Osteoblast (primary cell): ENCODE results near the gene PHF14. TPM values are rescaled to one million over a fixed set of nuclear protein-coding genes. Genes with fewer than 3 reads are reported as not detected.

ENCODE experiments used
- DNase-seq: peaks from one replicate; pipeline ENCODE4 v3.0.0; 2011; ENCODE audit warnings: low spot score, mixed read lengths; ENCODE audit not compliant: insufficient read length; ENCODE audit errors: missing footprints
- H2AFZ ChIP-seq: 2 replicates; pipeline ENCODE4 v1.6.0; 2011; ENCODE audit warnings: mild to moderate bottlenecking, low read length
- H3K27ac ChIP-seq: 2 replicates; pipeline ENCODE4 v1.5.1; 2011; ENCODE audit warnings: mild to moderate bottlenecking, low read depth, low read length, moderate library complexity
- H3K27me3 ChIP-seq: 2 replicates; pipeline ENCODE4 v1.6.0; 2012; ENCODE audit warnings: mild to moderate bottlenecking, control low read depth, inconsistent platforms, low read length, moderate library complexity; ENCODE audit not compliant: insufficient read depth
- H3K36me3 ChIP-seq: 2 replicates; pipeline ENCODE4 v1.5.1; 2011; ENCODE audit warnings: mild to moderate bottlenecking, low read length, control low read depth, moderate library complexity; ENCODE audit not compliant: insufficient read depth
- H3K4me1 ChIP-seq: 2 replicates; pipeline ENCODE4 v1.5.1; 2011; ENCODE audit warnings: mild to moderate bottlenecking, low read length, control low read depth, moderate library complexity; ENCODE audit not compliant: insufficient read depth
- H3K4me2 ChIP-seq: 2 replicates; pipeline ENCODE4 v1.6.0; 2011; ENCODE audit warnings: mild to moderate bottlenecking, low read length; ENCODE audit not compliant: insufficient read depth
- H3K4me3 ChIP-seq: fragments of 200-600 bp; sonication (generic); 3 replicates; pipeline ENCODE4 v1.5.1; 2012; ENCODE audit warnings: mild to moderate bottlenecking, low read length, inconsistent platforms; ENCODE audit not compliant: insufficient read depth
- H3K79me2 ChIP-seq: 2 replicates; pipeline ENCODE4 v1.6.0; 2012; ENCODE audit warnings: mild to moderate bottlenecking, low read length, control low read depth, inconsistent platforms; ENCODE audit not compliant: insufficient read depth
- H3K9me3 ChIP-seq: 2 replicates; pipeline ENCODE4 v1.5.1; 2011; ENCODE audit warnings: low read depth, low read length, control low read depth
- H4K20me1 ChIP-seq: 2 replicates; pipeline ENCODE4 v1.6.0; 2012; ENCODE audit warnings: mild to moderate bottlenecking, low read length, control low read depth; ENCODE audit not compliant: insufficient read depth
- CTCF ChIP-seq: IDR thresholded peaks from 2 replicates; pipeline ENCODE4 v1.5.1; 2011; ENCODE audit warnings: mild to moderate bottlenecking, low read depth, low read length, moderate library complexity; ENCODE audit errors: extremely low read depth
- total RNA-seq: library from RNA; depleted of rRNA; stranded (reverse); fragments of >200 nt; gene quantifications from 2 replicates; pipeline ENCODE4 v1.2.3, GENCODE V29; 2012

Gene PHF14
- total RNA-seq, 1 donor = 36.9 TPM

GRCh38 chr7:11082121-11082520, 108.4 kb downstream of the PHF14 start:
- Histone ChIP-seq H3K4me1 (no peaks in the 10 kb centered on the region), H2AFZ (no peak overlapping the region), H3K27ac (no peak overlapping the region), H3K79me2 (no peaks in the 10 kb centered on the region), H3K27me3 (no peaks in the 10 kb centered on the region), H3K36me3 (no peaks in the 10 kb centered on the region), H4K20me1 (no peaks in the 10 kb centered on the region), H3K9me3 (no peaks in the 10 kb centered on the region), H3K4me3 (no peak overlapping the region), H3K4me2 (no peak overlapping the region)
- no peak for TF ChIP-seq CTCF
- DNase-seq = no peak

- Histone ChIP-seq H3K4me3 (no peak overlapping the region), H4K20me1 (no peaks in the 10 kb centered on the region), H3K4me2 (no peak overlapping the region), H3K79me2 (no peaks in the 10 kb centered on the region), H2AFZ (peak overlapping the region; percentile 26), H3K36me3 (no peaks in the 10 kb centered on the region), H3K4me1 (no peaks in the 10 kb centered on the region), H3K27me3 (no peaks in the 10 kb centered on the region), H3K27ac (no peak overlapping the region), H3K9me3 (no peaks in the 10 kb centered on the region)
- DNase-seq = no peak
- TF ChIP-seq CTCF = no peak
Measured at GRCh38 chr7:11082552-11083213, 109.0 kb downstream of the PHF14 start.

GRCh38 chr7:11083214-11083568, 109.5 kb downstream of the PHF14 start:
- no peaks in the 10 kb centered on the region for H4K20me1 ChIP-seq
- no peak overlapping the region for H3K27ac ChIP-seq
- no peaks in the 10 kb centered on the region for H3K9me3 ChIP-seq
- H2AFZ ChIP-seq = no peak overlapping the region
- H3K79me2 ChIP-seq = no peaks in the 10 kb centered on the region
- H3K4me1 ChIP-seq = no peaks in the 10 kb centered on the region
- no peaks in the 10 kb centered on the region for H3K36me3 ChIP-seq
- no peak overlapping the region for H3K4me3 ChIP-seq
- no peaks in the 10 kb centered on the region for H3K27me3 ChIP-seq
- no peak for DNase-seq
- H3K4me2 ChIP-seq = no peak overlapping the region
- no peak for TF ChIP-seq CTCF

- H4K20me1 ChIP-seq = no peaks in the 10 kb centered on the region
- no peaks in the 10 kb centered on the region for H3K27me3 ChIP-seq
- H3K27ac ChIP-seq = no peak overlapping the region
- no peaks in the 10 kb centered on the region for H3K79me2 ChIP-seq
- H3K4me3 ChIP-seq = no peak overlapping the region
- H3K4me1 ChIP-seq = no peaks in the 10 kb centered on the region
- DNase-seq = no peak
- no peak overlapping the region for H3K4me2 ChIP-seq
- H3K36me3 ChIP-seq = no peaks in the 10 kb centered on the region
- no peaks in the 10 kb centered on the region for H3K9me3 ChIP-seq
- TF ChIP-seq CTCF = no peak
- no peak overlapping the region for H2AFZ ChIP-seq
Measured at GRCh38 chr7:11104578-11104977, 130.9 kb downstream of the PHF14 start.
